GM18511 (cell line): Measurements from ENCODE around the gene SPIN4.
"Not testable (repeated sequence)": the region's sequence is repeated elsewhere in the genome, so short reads cannot be mapped to it uniquely, and the experiment has no call there.

Experiments used
- ATAC-seq: cut with Tn5 transposase; IDR thresholded peaks from one replicate; pipeline ENCODE4 v1.9.1; 2021; ENCODE audit warnings: mild to moderate bottlenecking, moderate library complexity; ENCODE audit not compliant: unreplicated experiment

SPIN4 gene

DNA sequence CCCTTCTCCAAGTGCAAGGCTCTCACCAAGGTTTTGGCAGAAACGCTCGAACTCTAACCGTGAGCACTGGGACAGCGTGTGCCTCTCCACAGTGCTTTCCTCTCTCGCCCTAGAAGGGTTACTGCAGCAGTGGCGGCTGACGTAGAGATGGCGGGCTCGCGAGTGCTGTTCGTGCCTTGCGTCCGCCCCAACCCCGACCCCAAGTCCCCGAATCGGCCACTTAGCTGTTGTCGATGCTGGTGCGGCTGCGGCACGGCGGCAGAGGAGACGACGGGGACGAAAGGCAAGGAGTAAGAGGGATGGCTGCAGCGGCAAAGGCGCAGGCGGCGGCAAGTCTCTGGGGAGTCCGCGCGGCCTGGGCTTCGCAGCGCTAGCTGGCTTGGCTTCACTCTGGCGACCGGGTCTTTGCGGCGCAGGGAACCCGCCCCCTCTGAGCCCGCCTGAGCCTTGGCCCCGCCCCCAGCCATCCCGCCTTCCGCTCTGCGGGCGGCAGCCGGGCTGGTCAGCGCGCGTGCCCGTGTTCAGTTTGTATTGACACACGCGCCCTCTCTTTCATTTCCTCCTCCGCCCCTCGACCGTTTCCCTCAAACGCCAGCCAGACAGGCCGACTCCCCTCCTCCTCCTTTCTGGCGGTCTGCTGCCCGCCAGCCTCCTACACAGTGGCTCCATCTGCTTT, at the start of gene SPIN4:
Gene SPIN4, minus strand, starts transcription at position 392 of the 676 bp plus-strand sequence. CDS start 513 bp downstream, outside the sequence.
- ATAC-seq: peak; percentile 94

DNA sequence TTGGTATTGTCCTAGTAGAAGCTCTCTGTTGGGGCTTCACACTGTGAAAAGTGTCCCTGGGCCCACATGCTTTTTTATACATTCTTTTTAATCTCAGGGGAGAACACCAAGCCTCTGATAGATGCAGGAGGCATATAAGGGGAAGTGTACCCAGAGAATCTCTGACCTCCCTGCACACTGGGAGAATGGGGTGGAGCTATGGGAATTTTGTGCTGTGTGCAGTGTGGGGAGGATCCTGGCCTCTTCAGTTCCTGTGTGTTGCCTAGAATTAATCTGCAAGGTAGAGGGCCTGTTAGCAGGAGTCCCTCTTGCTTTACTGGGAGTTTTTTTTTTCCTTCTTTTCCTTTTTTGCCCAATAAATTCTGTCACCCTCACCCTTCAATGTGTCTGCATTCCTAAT, 49.2 kb upstream of the SPIN4 start:
- no peak for ATAC-seq

DNA sequence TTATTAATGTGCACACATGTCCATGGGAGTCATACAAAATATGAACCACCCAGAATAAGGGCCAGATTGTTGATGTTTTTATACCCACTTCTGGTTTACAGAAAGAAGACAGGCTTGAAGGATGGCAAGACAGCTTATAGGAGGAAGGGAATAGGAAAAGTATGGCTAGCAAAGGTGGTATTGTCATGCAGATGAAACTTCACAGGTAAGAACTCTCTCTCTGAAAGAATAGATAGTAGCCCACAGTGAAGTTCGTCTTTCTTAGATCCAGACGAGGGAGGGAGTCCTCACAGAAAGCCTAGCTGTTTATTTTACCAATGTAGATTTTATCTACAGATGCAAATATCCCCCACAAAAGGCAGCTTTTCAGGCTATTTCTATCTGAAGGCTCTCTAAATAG, 43.7 kb upstream of the SPIN4 start:
- ATAC-seq: no peak

DNA sequence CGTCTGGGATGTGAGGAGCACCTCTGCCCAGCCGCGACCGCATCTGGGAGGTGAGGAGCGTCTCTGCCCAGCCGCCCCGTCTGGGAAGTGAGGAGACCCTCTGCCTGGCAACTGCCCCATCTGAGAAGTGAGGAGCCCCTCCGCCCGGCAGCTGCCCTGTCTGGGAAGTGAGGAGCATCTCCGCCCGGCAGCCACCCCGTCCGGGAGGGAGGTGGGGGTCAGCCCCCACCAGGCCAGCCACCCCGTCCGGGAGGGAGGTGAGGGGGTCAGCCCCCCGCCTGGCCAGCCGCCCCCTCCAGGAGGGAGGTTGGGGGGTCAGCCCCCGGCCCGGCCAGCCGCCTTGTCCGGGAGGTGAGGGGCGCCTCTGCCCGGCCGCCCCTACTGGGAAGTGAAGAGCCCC, 42.0 kb upstream of the SPIN4 start:
- not testable (repeated sequence) for ATAC-seq

DNA sequence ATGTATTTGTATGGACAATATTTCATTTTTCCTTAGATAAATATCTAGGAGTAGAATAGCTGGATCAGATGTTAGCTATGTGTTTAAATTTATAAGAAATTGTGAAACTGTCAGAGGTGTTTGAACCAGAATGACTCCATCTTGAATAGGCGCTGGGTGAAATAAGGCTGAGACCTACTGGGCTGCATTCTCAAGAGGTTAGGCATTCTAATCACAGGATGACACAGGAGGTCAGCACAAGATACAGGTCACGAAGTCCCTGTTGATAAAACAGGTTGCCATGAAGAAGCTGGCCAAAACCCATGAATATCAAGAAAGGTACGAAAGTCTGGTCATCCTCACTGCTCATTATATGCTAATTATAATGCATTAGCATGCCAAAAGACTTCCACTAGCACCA, 36.3 kb upstream of the SPIN4 start:
- no peak for ATAC-seq

DNA sequence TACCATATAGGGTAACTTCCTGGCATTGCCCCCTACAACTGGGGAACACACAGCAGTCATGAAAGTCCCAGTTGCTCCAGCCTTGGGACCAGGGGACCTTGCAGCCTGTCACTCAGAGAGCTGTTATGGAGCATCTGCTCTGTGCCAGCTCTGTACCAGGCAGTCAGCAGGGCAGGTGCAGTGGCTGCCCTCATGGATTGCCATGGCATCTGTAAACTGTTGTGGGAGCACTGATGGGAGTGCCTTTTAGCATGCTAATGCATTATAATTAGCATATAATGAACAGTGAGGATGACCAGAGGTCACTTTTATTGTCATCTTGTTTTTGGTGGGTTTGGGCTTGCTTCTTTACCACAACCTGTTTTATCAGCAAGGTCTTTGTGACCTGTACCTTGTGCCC, 33.1 kb upstream of the SPIN4 start:
- not testable (repeated sequence) for ATAC-seq

DNA sequence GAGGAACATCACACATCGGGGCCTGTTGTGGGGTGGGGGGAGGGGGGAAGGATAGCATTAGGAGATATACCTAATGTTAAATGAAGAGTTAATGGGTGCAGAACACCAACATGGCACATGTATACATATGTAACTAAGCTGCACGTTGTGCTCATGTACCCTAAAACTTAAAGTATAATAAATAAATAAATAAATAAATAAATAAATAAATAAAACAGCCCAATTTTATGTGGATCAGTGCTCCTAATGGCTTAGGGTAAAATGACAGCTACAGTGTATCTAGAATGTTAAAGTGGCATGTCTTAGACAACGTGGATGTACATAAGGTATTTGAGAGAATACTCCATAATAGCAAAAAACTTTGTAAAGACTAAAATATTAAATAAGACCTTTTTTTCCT, 21.9 kb upstream of the SPIN4 start:
- ATAC-seq: not testable (repeated sequence)

DNA sequence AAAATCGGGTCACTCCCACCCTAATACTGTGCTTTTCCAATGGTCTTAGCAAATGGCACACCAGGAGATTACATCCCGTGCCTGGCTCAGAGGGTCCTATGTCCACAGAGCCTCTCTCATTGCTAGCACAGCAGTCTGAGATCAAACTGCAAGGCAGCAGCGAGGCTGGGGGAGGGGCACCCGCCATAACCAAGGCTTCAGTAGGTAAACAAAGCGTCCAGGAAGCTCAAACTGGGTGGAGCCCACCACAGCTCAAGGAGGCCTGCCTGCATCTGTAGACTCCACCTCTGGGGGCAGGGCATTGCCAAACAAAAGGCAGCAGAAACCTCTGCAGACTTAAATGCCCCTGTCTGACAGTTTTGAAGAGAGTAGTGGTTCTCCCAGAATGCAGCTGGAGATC, 16.6 kb upstream of the SPIN4 start:
- ATAC-seq: not testable (repeated sequence)

DNA sequence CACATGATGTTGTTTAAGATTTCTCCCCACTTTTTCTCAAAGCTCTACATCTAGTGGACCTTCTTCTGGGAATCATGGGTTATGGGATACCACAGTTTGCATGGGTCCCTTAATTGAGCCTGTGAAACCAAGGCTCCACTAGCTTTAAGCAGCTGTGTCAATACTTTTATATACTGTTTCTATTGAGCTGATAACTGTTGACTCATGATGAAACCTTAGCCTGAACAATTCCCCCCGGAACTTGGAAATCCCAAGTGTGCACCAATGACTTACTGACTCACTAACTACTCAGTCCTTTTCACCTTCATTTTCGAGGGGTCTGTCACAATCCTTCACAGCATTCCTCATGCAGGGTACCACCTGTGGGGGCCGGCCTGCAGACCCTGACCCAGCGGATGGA, 12.7 kb upstream of the SPIN4 start:
- no peak for ATAC-seq

DNA sequence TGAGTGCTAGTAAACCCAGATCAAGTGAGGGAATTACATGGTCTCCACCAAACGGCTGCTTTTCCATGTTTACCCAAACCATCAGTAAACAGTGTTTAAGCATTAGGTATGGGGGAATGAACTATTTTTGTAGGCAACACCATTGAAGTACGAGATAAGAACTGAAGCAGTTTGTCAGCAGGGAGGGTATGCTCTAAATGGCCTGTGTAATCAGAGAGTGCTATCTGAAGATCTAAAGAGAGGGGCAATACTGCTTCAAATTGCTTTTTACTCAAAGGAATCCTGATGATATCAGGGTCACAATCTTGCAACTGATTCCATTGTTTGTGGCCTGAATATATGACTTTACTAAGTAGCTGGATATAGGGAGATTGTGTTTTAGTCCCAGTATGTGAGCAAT, 10.4 kb upstream of the SPIN4 start:
- no peak for ATAC-seq

DNA sequence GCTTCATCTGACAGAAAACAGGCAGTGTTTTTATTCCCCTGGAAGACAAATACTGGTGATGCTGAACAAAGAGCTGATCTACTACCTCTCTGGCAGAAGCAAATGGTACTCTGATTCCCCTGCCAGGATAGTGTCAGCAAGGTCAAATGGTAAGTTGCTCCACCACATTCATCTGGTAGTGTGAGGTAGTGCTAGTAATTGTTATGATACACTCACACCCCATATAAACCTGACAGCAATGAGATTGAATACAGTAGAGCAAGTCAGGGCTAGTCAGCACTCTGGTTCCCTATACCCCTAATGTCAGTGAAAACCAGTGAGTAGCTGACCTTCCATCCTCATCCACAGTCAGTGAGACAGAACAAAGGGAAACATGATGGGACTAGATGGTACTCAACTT, 3.4 kb upstream of the SPIN4 start:
- ATAC-seq: no peak

DNA sequence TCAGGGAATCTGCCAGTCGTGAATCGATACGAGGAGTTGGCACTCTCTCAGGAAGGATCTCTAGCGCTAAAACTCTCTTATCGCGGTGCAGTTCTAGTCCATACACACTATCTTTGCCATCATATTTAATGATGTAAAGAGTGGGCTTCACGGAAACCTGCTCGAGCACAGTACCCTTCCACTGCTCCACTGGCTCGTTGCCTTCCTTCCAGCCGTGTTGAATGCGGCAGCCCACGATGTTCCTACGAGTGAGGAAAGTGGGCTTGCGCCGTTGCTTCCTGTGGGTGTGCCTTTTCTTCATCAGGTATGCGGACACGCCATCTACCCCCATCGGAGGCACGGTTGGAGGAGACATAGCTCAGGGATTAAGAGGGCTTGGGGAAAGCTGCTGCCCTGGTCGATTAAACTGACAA, 661 bp downstream of the SPIN4 start:
- ATAC-seq: peak; percentile 46

DNA sequence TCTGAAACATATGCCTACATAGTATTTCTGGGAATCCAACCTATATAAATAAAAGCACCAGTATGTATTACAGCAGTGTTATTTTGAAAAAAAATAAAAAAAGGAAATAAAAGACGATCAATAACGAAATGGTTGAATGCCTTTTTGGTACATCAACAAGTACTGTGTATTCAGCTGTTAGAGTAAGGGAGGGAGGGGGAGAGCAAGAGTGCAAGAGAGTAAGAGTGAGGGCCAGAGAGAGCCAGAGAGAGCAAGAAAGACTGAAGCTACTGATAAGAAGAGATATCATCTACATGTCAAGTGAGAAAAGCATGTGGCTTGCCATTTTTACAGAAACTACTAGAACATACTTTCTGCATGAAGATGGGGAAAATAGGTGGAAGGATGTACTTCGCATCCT, 1.8 kb downstream of the SPIN4 start:
- no peak for ATAC-seq

DNA sequence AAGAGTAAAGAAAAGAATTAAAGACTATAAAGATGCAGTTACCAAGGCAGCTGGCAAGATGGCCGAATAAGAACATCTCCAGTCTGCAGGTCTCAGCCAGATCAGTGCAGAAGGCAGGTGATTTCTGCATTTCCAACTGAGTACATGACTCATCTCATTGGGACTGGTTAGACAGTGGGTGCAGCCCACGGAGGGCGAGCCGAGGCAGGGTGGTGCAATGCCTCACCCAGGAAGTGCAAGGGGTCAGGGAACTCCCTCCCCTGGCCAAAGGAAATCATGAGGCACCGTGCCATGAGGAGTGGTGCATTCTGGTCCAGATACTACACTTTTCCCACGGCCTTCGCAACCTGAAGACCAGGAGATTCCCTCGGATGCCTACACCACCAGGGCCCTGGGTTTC, 20.5 kb downstream of the SPIN4 start:
- ATAC-seq: no peak

DNA sequence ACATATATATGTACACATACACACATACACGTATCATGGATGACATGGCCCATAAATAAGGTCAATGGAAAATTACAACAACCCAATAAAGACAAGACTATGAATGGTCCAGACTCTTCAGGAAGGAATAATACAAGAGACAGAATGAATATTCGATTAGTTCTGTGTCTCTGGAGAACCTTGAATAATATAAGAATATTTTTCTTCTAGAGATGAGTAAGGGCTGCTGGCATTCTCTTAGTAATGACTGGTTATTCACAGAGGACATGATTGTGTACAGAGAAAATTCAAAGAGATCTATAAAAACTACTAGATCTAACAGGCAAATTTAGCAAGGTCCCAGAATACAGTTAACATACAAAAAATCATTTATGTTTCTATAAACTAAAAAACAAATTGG, 23.3 kb downstream of the SPIN4 start:
- no peak for ATAC-seq

DNA sequence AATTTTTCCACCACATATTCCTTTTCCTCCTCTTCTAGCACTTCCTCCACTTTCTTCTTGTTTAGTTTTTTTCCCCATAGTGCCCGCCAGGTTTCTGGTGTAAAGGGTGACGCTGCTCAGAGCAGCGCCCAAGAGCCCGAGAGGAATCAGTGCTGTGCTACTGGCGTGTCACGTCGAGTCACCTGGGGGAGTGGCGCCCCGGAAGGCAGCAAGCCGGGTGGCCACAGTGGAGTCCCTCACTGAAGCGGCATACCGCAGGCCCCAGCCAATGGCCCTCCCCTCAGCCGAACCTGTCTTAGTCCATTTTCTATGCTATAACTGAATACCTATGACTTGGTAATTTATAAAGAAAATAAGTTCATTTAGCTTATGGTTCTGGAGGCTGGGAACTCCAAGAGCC, 51.5 kb downstream of the SPIN4 start:
- no peak for ATAC-seq
